GM12801 (cell line): ENCODE measurements around the gene MBNL2.

ENCODE experiments used
- TF ChIP-seq, protein P1 (sequence below): IDR thresholded peaks from one replicate; pipeline ENCODE4 v1.5.1; 2011; ENCODE audit warnings: control low read depth; ENCODE audit not compliant: insufficient read length; ENCODE audit errors: extremely low read depth

Gene MBNL2

DNA sequence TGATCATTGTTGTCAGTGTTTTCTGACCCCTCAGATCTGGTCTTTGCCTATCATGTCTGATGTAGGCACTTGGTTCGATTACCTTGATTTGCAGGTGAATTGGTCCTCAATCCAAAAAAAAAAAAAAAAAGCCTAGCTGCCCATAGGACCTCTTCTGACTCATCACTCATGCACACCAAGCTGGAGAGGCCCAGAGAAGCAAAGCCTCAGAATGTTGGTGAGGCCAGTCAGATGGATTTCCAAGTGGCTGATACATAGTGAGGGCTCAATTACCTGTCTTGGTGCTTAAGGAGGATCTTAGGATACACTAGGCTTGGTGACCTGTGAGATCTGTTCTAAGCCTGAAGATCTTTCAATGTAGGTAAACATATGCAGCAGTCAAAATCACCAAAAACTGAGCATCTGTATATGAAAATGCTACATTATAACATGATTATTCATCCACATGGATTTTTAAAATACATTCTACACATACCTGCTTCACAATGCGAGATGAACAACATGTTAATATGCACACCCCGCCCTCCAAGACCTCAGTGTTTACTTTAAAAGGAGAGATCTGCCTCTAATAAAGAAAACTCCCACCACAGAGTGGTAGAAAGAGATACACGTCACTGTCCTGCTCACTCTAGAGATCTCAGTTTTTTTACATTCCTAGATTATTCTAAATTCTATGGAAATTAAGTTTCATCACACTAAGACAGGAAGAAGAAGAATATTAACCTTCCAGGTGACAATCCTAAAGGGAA, 132.0 kb downstream of the MBNL2 start:
- TF ChIP-seq, protein P1, sequence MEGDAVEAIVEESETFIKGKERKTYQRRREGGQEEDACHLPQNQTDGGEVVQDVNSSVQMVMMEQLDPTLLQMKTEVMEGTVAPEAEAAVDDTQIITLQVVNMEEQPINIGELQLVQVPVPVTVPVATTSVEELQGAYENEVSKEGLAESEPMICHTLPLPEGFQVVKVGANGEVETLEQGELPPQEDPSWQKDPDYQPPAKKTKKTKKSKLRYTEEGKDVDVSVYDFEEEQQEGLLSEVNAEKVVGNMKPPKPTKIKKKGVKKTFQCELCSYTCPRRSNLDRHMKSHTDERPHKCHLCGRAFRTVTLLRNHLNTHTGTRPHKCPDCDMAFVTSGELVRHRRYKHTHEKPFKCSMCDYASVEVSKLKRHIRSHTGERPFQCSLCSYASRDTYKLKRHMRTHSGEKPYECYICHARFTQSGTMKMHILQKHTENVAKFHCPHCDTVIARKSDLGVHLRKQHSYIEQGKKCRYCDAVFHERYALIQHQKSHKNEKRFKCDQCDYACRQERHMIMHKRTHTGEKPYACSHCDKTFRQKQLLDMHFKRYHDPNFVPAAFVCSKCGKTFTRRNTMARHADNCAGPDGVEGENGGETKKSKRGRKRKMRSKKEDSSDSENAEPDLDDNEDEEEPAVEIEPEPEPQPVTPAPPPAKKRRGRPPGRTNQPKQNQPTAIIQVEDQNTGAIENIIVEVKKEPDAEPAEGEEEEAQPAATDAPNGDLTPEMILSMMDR: no peak

DNA sequence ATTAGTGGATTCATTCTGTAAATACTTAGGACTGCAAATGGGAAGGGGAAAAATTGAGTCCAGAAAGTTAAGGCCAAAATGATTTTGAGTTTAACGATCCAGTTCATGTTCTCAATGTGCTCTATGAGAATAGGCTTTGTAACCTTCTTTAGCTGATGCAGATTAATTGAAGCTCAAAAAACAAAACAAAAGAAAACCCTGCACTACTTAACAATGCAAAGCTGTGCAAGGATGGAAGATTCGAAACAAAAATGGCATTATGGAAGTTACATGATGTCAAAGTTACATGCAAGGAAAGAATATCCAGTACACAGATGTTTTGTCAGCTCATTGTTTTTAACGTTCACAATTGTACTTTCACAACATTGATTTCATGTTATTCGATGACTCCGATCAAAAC, 132.7 kb downstream of the MBNL2 start:
- TF ChIP-seq, protein P1: no peak

DNA sequence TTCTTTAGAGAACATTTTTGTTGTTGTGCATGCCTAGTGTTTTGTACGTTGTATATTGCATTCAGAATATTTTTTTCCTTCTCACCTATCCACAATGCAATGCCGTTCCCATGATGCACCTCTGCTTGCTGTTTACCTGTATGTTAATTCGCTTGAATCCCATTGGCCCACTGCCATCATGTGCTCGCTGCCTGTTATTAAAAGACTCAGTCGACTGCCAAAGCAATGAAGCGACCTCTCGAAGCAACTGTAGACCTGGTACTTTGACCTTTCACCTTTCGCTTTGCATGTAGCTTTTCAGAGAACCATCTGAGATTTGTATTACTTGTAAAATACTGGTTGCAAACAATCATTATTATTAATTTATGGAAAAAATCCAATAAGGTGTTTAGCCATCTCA, 134.5 kb downstream of the MBNL2 start:
- TF ChIP-seq, protein P1: no peak

DNA sequence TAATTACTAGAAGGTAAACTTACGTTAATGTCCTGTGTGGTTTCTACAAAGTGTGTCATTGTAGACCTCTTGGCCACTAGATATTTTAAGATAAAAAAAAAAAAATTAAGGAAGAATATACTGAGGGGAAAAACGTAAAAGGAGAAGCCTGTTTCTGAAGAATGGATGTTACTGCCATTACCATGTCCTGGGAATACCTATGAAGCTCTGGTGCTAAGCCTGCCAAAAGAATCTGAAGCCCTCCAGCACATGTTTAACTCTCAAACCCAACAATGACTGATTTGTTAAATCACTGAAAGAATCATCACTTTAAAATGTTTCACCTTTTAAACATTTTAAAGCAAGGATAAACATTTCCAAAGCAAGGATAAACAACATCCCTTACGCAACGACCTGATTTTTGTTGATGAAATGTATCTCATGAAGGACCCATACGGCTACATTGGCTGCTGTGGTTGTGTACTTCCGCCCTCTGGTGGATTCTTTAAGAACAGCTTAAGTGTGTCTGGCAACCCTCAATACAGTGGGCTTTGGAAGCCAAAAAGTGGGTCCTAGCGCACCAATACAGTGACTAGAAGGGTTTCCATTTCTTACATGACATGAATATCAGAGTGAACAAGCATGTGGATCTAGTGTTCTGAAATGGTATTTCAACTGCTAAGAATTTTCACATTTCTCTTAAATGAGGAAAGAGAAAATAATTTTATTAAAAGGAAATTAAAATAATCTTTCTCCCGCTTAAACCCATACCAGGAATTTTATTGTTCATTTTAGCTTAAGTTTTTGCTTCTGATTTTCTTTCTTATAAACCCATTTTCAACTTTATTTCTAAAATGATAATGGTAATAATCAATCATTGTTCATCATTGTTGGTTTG, 137.3 kb downstream of the MBNL2 start:
- TF ChIP-seq, protein P1: peak; percentile 10

DNA sequence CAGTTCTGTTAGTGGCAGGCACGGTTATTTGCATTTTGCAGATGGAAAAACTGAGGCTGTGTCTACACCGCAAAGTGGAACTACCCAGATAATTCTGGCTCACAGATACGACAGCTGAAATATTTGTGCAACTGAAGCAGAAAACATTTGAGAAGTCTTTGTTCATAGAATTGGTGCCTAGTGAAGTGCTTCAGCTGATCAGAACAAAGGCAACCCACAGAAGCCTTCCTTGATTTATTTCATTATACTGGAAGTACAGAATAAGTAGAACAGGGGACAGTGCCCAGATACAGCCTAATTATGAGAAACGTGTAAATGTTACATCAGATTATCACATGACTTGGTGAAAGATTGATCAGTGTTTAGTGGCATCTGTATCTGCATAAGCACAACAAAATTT, 138.5 kb downstream of the MBNL2 start:
- TF ChIP-seq, protein P1: no peak

DNA sequence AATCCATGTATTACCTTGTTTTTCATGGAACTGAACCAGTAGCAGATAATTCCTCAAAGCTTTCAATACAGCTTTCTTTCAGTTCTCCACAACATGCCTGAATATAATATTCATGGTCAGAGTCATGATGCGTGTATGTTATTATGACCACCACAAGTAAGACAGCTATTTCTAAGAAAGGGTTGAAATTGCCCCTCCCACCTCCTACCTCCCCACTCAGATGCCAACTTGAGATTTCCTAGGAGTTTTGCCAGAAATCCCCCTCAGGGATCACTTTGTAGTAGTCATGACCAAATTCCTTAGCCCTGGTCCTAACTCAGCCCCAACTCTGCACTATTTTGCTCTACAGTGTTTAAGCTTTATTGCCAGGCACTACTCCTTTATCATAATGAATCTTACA, 141.9 kb downstream of the MBNL2 start:
- TF ChIP-seq, protein P1: no peak

DNA sequence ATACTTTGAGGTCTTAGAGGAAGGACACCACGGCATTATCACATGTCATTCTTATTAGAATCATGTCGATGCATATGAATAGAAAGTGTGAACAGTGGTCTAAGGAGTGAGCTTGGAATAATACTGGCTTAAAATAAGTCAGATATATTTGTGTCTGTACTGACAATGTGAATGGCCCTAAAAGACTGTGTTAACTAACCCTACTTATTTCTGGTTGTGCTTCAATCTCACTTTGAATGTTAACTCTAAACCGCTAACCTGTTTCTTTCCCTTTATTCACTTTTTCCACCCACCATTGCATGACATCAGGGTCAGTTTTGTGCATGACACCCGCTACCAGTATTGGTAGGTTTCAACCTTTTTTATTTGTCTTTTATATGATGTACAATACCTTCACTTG, 142.7 kb downstream of the MBNL2 start:
- TF ChIP-seq, protein P1: no peak
